Loucy (cell line): ENCODE measurements around the gene P2RY2.

Source experiments
- H2AFZ ChIP-seq: fragments of 200-600 bp; sonication (generic); 2 replicates; pipeline ENCODE4 v1.6.0; 2016; ENCODE audit warnings: antibody characterized with exemption, mild to moderate bottlenecking, low read length, moderate library complexity
- H3F3A ChIP-seq: fragments of 200-600 bp; 2 replicates; pipeline ENCODE4 v1.6.0; 2016; ENCODE audit warnings: antibody characterized with exemption, low read depth, mild to moderate bottlenecking
- H3K27me3 ChIP-seq: fragments of 200-600 bp; sonication (generic); 2 replicates; pipeline ENCODE4 v1.6.1; 2014; ENCODE audit warnings: low read length, mild to moderate bottlenecking; ENCODE audit not compliant: insufficient read depth, poor library complexity, severe bottlenecking
- H3K36me3 ChIP-seq: fragments of 200-600 bp; sonication (generic); 2 replicates; pipeline ENCODE4 v1.6.1; 2016; ENCODE audit warnings: low read length; ENCODE audit not compliant: insufficient read depth
- H3K4me1 ChIP-seq: fragments of 200-600 bp; sonication (generic); 2 replicates; pipeline ENCODE4 v1.5.1; 2014; ENCODE audit warnings: low read length, mild to moderate bottlenecking; ENCODE audit not compliant: insufficient read depth, poor library complexity, severe bottlenecking
- H3K4me2 ChIP-seq: fragments of 200-600 bp; sonication (generic); 2 replicates; pipeline ENCODE4 v1.6.0; 2014; ENCODE audit warnings: antibody characterized with exemption, low read length, low read depth, mild to moderate bottlenecking; ENCODE audit not compliant: poor library complexity, severe bottlenecking
- H3K4me3 ChIP-seq: fragments of 200-600 bp; sonication (generic); 2 replicates; pipeline ENCODE4 v1.5.1; 2014; ENCODE audit warnings: low read length, mild to moderate bottlenecking, mixed read lengths; ENCODE audit not compliant: poor library complexity, severe bottlenecking
- H3K79me2 ChIP-seq: fragments of 200-600 bp; sonication (generic); 2 replicates; pipeline ENCODE4 v1.6.1; 2014; ENCODE audit warnings: low read length; ENCODE audit not compliant: insufficient read depth
- H3K9ac ChIP-seq: fragments of 200-600 bp; sonication (generic); 2 replicates; pipeline ENCODE4 v1.6.0; 2014; ENCODE audit warnings: mild to moderate bottlenecking, low read depth, low read length, moderate library complexity; ENCODE audit not compliant: poor library complexity, severe bottlenecking
- H3K9me2 ChIP-seq: fragments of 200-600 bp; sonication (generic); replicated peaks from 2 replicates; pipeline ENCODE4 v1.6.1; 2016; ENCODE audit warnings: low read depth, low read length, mixed read lengths
- H3K9me3 ChIP-seq: fragments of 200-600 bp; sonication (generic); 2 replicates; pipeline ENCODE4 v1.6.1; 2014; ENCODE audit warnings: mild to moderate bottlenecking, antibody characterized with exemption, low read length, low read depth; ENCODE audit not compliant: insufficient read depth
- H4K20me1 ChIP-seq: fragments of 200-600 bp; sonication (generic); 2 replicates; pipeline ENCODE4 v1.6.0; 2014; ENCODE audit warnings: antibody characterized with exemption, low read length, mild to moderate bottlenecking; ENCODE audit not compliant: insufficient read depth, poor library complexity, severe bottlenecking
- CTCF ChIP-seq: fragments of 200-600 bp; sonication (generic); conservative IDR thresholded peaks from 2 replicates; pipeline ENCODE4 v1.5.1; 2014; ENCODE audit warnings: mild to moderate bottlenecking, antibody characterized with exemption, low read length
- EZH2phosphoT487 ChIP-seq: fragments of 200-600 bp; IDR thresholded peaks from 2 replicates; pipeline ENCODE4 v1.6.1; 2018; ENCODE audit warnings: antibody characterized with exemption, mild to moderate bottlenecking, moderate library complexity, borderline replicate concordance

P2RY2 gene

GRCh38 chr11:73204711-73205121 is 13.4 kb upstream of the P2RY2 start:
- no peak overlapping the region for H3K4me3 ChIP-seq
- H3K9me2 ChIP-seq, result no peaks in the 10 kb centered on the region
- no peak overlapping the region for H2AFZ ChIP-seq
- H3F3A ChIP-seq, result no peaks in the 10 kb centered on the region
- H3K36me3 ChIP-seq, result no peaks in the 10 kb centered on the region
- no peak overlapping the region for H3K4me2 ChIP-seq
- no peaks in the 10 kb centered on the region for H3K9me3 ChIP-seq
- H3K27me3 ChIP-seq, result no peaks in the 10 kb centered on the region
- peaks cover 6% of the 10 kb centered on the region for H3K4me1 ChIP-seq
- H4K20me1 ChIP-seq, result no peaks in the 10 kb centered on the region
- TF ChIP-seq EZH2phosphoT487 (no peak), CTCF (no peak)
- H3K9ac ChIP-seq, result no peak overlapping the region
- H3K79me2 ChIP-seq, result no peaks in the 10 kb centered on the region

GRCh38 chr11:73205661-73206343 is 12.3 kb upstream of the P2RY2 start:
- Histone ChIP-seq H3K79me2 (no peaks in the 10 kb centered on the region), H3K27me3 (no peaks in the 10 kb centered on the region), H3F3A (no peaks in the 10 kb centered on the region), H3K36me3 (no peaks in the 10 kb centered on the region), H3K9me3 (no peaks in the 10 kb centered on the region), H3K9ac (no peak overlapping the region), H2AFZ (no peak overlapping the region), H3K9me2 (no peaks in the 10 kb centered on the region), H3K4me1 (peaks cover 6% of the 10 kb centered on the region), H3K4me2 (no peak overlapping the region), H4K20me1 (no peaks in the 10 kb centered on the region), H3K4me3 (no peak overlapping the region)
- no peak for TF ChIP-seq EZH2phosphoT487
- TF ChIP-seq CTCF, result no peak

- no peaks in the 10 kb centered on the region for H3F3A ChIP-seq
- H3K9me3 ChIP-seq, result no peaks in the 10 kb centered on the region
- no peak overlapping the region for H3K4me3 ChIP-seq
- peaks cover 6% of the 10 kb centered on the region for H3K4me1 ChIP-seq
- no peaks in the 10 kb centered on the region for H3K9me2 ChIP-seq
- no peaks in the 10 kb centered on the region for H4K20me1 ChIP-seq
- no peaks in the 10 kb centered on the region for H3K79me2 ChIP-seq
- no peak overlapping the region for H3K4me2 ChIP-seq
- H3K36me3 ChIP-seq, result no peaks in the 10 kb centered on the region
- H3K9ac ChIP-seq, result no peak overlapping the region
- H3K27me3 ChIP-seq, result no peaks in the 10 kb centered on the region
- no peak overlapping the region for H2AFZ ChIP-seq
- TF ChIP-seq CTCF, result no peak
- TF ChIP-seq EZH2phosphoT487, result no peak
Observed at GRCh38 chr11:73206801-73207200, 11.3 kb upstream of the P2RY2 start.
